GM12892 (cell line): Measurements from ENCODE around the gene NRXN3.

ENCODE experiments used
- DNase-seq: peaks from one replicate; pipeline ENCODE4 v3.0.0; 2011; ENCODE audit not compliant: insufficient read length
- FAIRE-seq: peaks from 2 replicates; lab custom pipeline; 2011; peaks lifted over from hg19 to GRCh38; lab: Jason Lieb, UNC
- POLR2A ChIP-seq: IDR thresholded peaks from 2 replicates; pipeline ENCODE4 v1.6.1; 2011; ENCODE audit warnings: low read depth, low read length, control low read depth
- POLR2AphosphoS5 ChIP-seq: IDR thresholded peaks from 2 replicates; pipeline ENCODE4 v1.6.1; 2011; ENCODE audit warnings: low read depth, low read length, control low read depth
- TAF1 ChIP-seq: IDR thresholded peaks from 2 replicates; pipeline ENCODE4 v1.6.1; 2011; ENCODE audit warnings: low read depth, mild to moderate bottlenecking, control low read depth, low read length, borderline replicate concordance

NRXN3 gene

DNA sequence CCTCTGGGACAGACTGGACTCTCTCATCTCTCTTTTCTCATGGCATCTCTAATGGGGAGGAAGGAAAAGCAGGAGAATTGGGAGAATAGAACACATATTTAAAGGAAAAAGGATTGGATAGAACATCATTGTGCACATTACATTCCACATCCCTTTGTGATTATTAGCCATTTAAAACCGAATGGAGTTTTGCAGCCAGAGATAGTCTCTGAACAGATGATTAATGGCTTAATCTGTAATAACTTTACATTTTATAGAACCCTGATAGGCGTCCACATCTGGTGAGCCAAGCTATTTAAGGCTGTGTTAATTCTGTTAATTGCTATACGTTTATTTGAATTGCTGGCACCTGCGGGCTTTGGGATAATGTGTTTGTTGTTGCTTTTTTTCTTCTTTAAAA, 487.3 kb downstream of the NRXN3 start:
- FAIRE-seq: no peak
- DNase-seq: no peak
- TF ChIP-seq POLR2A: no peak
- no peak for TF ChIP-seq TAF1
- no peak for TF ChIP-seq POLR2AphosphoS5

DNA sequence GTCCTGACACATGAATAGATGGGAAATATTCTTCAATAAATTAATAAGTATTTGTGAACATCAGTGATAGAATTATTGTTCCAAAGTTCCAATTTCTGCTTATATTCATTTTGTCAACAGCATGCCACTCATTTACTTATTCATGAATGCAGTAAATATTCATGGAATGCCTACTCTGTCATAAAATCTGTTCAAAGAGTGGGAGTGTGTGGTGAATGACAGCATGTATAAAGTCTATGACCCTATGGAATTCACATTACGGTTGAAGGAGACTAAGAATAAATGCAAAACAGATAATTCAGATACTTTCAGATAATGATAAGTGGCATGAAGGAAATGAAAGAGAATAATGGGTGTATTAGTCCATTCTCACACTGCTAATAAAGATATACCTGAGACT, 494.7 kb downstream of the NRXN3 start:
- TF ChIP-seq POLR2A (no peak), POLR2AphosphoS5 (no peak), TAF1 (no peak)
- FAIRE-seq (no peak), DNase-seq (no peak)

- no peak for FAIRE-seq
- DNase-seq: no peak
- no peak for TF ChIP-seq TAF1
- no peak for TF ChIP-seq POLR2AphosphoS5
- no peak for TF ChIP-seq POLR2A
Observed at GRCh38 chr14:78666336-78667056, 496.3 kb downstream of the NRXN3 start.

DNA sequence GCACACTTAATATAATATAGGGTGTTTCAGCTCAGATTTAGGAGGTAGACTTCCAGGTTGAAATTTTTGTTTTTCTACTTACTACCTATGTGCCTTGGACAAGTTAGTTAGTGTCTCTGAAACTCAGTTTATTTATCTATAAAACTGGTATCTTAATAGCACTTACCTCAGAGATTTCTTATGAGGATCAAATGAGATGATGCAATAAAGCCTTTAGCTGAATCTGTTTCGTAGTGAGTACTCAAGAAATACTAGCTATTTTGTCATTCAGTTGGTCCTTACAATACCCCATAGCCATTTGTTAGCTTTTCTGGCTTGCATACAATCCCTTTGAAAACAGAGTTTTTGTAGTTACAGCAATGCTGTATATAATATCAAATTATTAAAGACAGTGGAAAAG, 497.0 kb downstream of the NRXN3 start:
- FAIRE-seq (no peak), DNase-seq (no peak)
- TF ChIP-seq POLR2AphosphoS5 (no peak), POLR2A (no peak), TAF1 (no peak)

- DNase-seq: no peak
- FAIRE-seq: no peak
- TF ChIP-seq POLR2A: no peak
Observed at GRCh38 chr14:78673845-78674244, 503.7 kb downstream of the NRXN3 start.

GRCh38 chr14:78674820-78675219, 504.6 kb downstream of the NRXN3 start:
- FAIRE-seq (no peak), DNase-seq (no peak)
- no peak for TF ChIP-seq POLR2AphosphoS5
- no peak for TF ChIP-seq POLR2A

GRCh38 chr14:78683206-78683605, 513.0 kb downstream of the NRXN3 start:
- TF ChIP-seq POLR2AphosphoS5 (no peak), POLR2A (no peak), TAF1 (no peak)
- no peak for FAIRE-seq
- DNase-seq: no peak

GRCh38 chr14:78683981-78684380, 513.8 kb downstream of the NRXN3 start:
- DNase-seq: no peak
- no peak for FAIRE-seq
- TF ChIP-seq POLR2AphosphoS5 (no peak), POLR2A (no peak), TAF1 (no peak)

- no peak for FAIRE-seq
- TF ChIP-seq TAF1: no peak
- TF ChIP-seq POLR2A: no peak
- TF ChIP-seq POLR2AphosphoS5: no peak
- DNase-seq: no peak
Observed at GRCh38 chr14:78688503-78688902, 518.3 kb downstream of the NRXN3 start.

DNA sequence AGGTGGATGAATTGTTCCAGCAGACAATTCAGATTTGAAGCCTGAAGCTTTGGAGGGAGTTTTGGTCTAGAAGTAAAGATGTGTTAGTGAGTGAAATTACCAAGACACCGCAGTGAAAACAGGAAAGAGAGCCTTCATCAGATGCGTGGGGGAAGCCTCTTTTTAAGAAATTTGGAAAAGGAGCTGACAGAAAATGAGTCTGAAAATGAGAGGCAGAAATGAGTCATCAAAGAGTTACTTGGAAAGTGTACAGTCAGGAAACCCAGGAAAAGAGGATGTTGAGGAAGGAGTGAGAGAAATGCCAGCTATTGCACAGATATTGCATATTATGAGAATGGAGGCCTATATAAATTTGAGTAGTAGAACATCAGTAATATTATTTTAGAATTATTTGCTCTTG, 520.7 kb downstream of the NRXN3 start:
- TF ChIP-seq POLR2A (no peak), POLR2AphosphoS5 (no peak), TAF1 (no peak)
- FAIRE-seq (no peak), DNase-seq (no peak)

DNA sequence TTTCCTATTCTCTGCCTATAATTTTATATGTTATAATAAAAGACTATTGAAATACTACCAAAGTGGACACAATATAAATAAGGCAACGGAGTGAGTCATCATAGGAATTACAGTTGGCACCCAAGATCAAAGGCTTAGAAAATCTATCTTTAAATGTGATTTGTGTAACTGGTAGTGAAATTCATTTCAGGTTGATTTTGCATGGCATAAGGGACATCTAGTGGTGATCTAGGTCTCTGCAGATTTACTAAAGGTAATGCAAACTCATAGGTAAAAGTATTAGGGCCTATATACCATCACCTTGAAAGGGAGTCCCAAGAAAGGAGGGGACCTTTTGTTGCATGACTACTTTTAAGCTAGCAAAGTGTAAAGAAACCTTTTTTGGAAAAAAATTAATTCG, 527.2 kb downstream of the NRXN3 start:
- TF ChIP-seq POLR2A (no peak), POLR2AphosphoS5 (no peak), TAF1 (no peak)
- DNase-seq (no peak), FAIRE-seq (no peak)

- DNase-seq (no peak), FAIRE-seq (no peak)
- no peak for TF ChIP-seq TAF1
- TF ChIP-seq POLR2A: no peak
- TF ChIP-seq POLR2AphosphoS5: no peak
Observed at GRCh38 chr14:78698991-78699390, 528.8 kb downstream of the NRXN3 start.

DNA sequence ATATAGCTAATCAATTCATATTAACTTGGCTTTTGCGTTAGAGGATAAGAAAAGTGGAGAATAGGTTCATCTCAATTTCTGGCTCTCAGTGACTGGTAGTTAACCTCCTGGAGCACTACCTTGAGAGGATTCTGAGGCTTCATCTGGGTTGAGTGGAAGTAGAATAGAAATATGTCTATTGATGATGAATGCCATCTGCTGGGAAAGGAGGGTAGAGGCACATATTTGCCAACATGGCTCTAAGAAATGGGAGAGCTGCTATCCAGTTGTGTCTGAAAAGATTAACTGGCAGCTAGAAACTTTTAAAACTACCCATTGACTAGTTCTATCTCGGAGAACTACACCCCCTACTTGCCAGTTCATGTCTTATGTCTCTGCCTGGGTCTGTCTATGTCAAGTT, 530.1 kb downstream of the NRXN3 start:
- DNase-seq: no peak
- no peak for TF ChIP-seq POLR2AphosphoS5
- no peak for TF ChIP-seq POLR2A
- TF ChIP-seq TAF1: no peak
- FAIRE-seq: no peak

DNA sequence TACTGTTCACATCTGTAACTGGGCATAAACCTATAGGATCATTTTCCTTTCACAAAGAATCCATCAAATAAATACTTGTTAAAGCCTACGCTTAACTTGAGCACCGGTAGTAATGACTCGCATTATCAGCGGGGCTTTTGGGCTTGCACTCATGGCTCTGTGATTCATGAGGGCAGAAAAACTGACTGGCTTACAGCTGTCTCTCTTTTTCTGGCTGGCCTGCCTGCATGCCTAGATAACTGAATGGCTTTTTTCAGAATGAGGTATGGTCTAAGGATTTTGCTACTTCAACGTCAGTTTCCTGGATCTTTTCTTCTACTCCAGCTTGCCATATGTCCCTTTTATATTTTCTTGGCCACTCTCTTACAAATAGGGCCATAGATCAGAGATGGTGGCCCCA, 531.1 kb downstream of the NRXN3 start:
- FAIRE-seq: no peak
- no peak for DNase-seq
- no peak for TF ChIP-seq TAF1
- no peak for TF ChIP-seq POLR2AphosphoS5
- TF ChIP-seq POLR2A: no peak
